ENCODE data around the gene UBE2QL1.
"Not testable (repeated sequence)": the region's sequence is repeated elsewhere in the genome, so short reads cannot be mapped to it uniquely, and the experiment has no call there.

The UBE2QL1 gene

GRCh38 chr5:6497262-6497661, 48.6 kb downstream of the UBE2QL1 start:
- FAIRE-seq: no peak
- TF ChIP-seq POLR2A (IDR thresholded peaks at IDR 0.05; ENCODE audit: low read depth, low read length): no peak
- no peak for DNase-seq (ENCODE audit: insufficient read length, low spot score)

- no peak for TF ChIP-seq POLR2A (IDR thresholded peaks at IDR 0.05; ENCODE audit: low read depth, low read length)
- FAIRE-seq (no peak), DNase-seq (ENCODE audit: insufficient read length, low spot score) (no peak)
These were observed 50.3 kb downstream of the UBE2QL1 start for GRCh38 chr5:6498968-6499367.

- TF ChIP-seq POLR2A (IDR thresholded peaks at IDR 0.05; ENCODE audit: low read depth, low read length): no peak
- no peak for DNase-seq (ENCODE audit: insufficient read length, low spot score)
- no peak for FAIRE-seq
These were observed 53.0 kb downstream of the UBE2QL1 start for GRCh38 chr5:6501701-6502100.

- no peak for TF ChIP-seq POLR2A (IDR thresholded peaks at IDR 0.05; ENCODE audit: low read depth, low read length)
- no peak for DNase-seq (ENCODE audit: insufficient read length, low spot score)
These were observed 53.8 kb downstream of the UBE2QL1 start for GRCh38 chr5:6502421-6502820.

GRCh38 chr5:6503342-6503741, 54.7 kb downstream of the UBE2QL1 start:
- TF ChIP-seq POLR2A (IDR thresholded peaks at IDR 0.05; ENCODE audit: low read depth, low read length): no peak
- DNase-seq (ENCODE audit: insufficient read length, low spot score): no peak
- no peak for FAIRE-seq

More at GRCh38 chr5:6502421-6502820, 53.8 kb downstream of the UBE2QL1 start:
- no peak for FAIRE-seq

GRCh38 chr5:6504677-6505415, 56.2 kb downstream of the UBE2QL1 start:
- FAIRE-seq (no peak), DNase-seq (ENCODE audit: insufficient read length, low spot score) (no peak)
- TF ChIP-seq POLR2A (IDR thresholded peaks at IDR 0.05; ENCODE audit: low read depth, low read length): no peak

- FAIRE-seq: no peak
- no peak for TF ChIP-seq POLR2A (IDR thresholded peaks at IDR 0.05; ENCODE audit: low read depth, low read length)
- DNase-seq (ENCODE audit: insufficient read length, low spot score): no peak
These were observed 56.7 kb downstream of the UBE2QL1 start for GRCh38 chr5:6505416-6505755.

- DNase-seq (ENCODE audit: insufficient read length, low spot score): no peak
- no peak for FAIRE-seq
- TF ChIP-seq POLR2A (IDR thresholded peaks at IDR 0.05; ENCODE audit: low read depth, low read length): no peak
These were observed 57.3 kb downstream of the UBE2QL1 start for GRCh38 chr5:6505783-6506557.

GRCh38 chr5:6506611-6507010, 58.0 kb downstream of the UBE2QL1 start:
- TF ChIP-seq POLR2A (IDR thresholded peaks at IDR 0.05; ENCODE audit: low read depth, low read length): no peak
- DNase-seq (ENCODE audit: insufficient read length, low spot score) (no peak), FAIRE-seq (no peak)

- DNase-seq (ENCODE audit: insufficient read length, low spot score) (no peak), FAIRE-seq (no peak)
- no peak for TF ChIP-seq POLR2A (IDR thresholded peaks at IDR 0.05; ENCODE audit: low read depth, low read length)
These were observed 60.3 kb downstream of the UBE2QL1 start for GRCh38 chr5:6508931-6509330.

GRCh38 chr5:6510132-6510531, 61.5 kb downstream of the UBE2QL1 start:
- FAIRE-seq (no peak), DNase-seq (ENCODE audit: insufficient read length, low spot score) (no peak)
- no peak for TF ChIP-seq POLR2A (IDR thresholded peaks at IDR 0.05; ENCODE audit: low read depth, low read length)

- DNase-seq (ENCODE audit: insufficient read length, low spot score): no peak
- TF ChIP-seq POLR2A (IDR thresholded peaks at IDR 0.05; ENCODE audit: low read depth, low read length): no peak
These were observed 62.3 kb downstream of the UBE2QL1 start for GRCh38 chr5:6510973-6511372.

GRCh38 chr5:6515812-6516211, 67.2 kb downstream of the UBE2QL1 start:
- not testable (repeated sequence) for FAIRE-seq; DNase-seq (ENCODE audit: insufficient read length, low spot score)

More at GRCh38 chr5:6510973-6511372, 62.3 kb downstream of the UBE2QL1 start:
- no peak for FAIRE-seq

- DNase-seq (ENCODE audit: insufficient read length, low spot score) (no peak), FAIRE-seq (no peak)
- no peak for TF ChIP-seq POLR2A (IDR thresholded peaks at IDR 0.05; ENCODE audit: low read depth, low read length)
These were observed 68.2 kb downstream of the UBE2QL1 start for GRCh38 chr5:6516823-6517222.

- DNase-seq (ENCODE audit: insufficient read length, low spot score): no peak
- TF ChIP-seq POLR2A (IDR thresholded peaks at IDR 0.05; ENCODE audit: low read depth, low read length): no peak
- FAIRE-seq: no peak
These were observed 68.9 kb downstream of the UBE2QL1 start for GRCh38 chr5:6517510-6517909.

Data from H54 (cell line).